ENCODE data around the gene LDHA. TPM values are rescaled to one million over a fixed set of nuclear protein-coding genes. Genes with fewer than 3 reads are reported as not detected.
A peak's percentile ranks its signal among the peaks of the same experiment; 100 is the strongest.

Gene LDHA
- polyA plus RNA-seq, 2 of the 4 experiments (the other 2 are of a cell fraction): 2,571 to 4,418 TPM

GRCh38 chr11:18416459-18416858 is 22.1 kb downstream of the LDHA start:
- FAIRE-seq (no peak), DNase-seq (ENCODE audit: low read depth in 1 of 2, low spot score in 1 of 2) (no peak), ATAC-seq (no peak)
- no peak overlapping the region for H3K4me2 ChIP-seq
- H3K4me1 ChIP-seq: 0 out of 3 replicates have a peak, but pooled peaks cover 6% of the 10 kb centered on the region
- no peaks in the 10 kb centered on the region for H3K9me3 ChIP-seq
- TF ChIP-seq ZNF302 (CRISPR knock-in tag; IDR thresholded peaks at IDR 0.05): no peak
- TF ChIP-seq RNF2 (IDR thresholded peaks at IDR 0.05; ENCODE audit: borderline replicate concordance, low read depth): no peak
- TF ChIP-seq E2F6 (IDR thresholded peaks at IDR 0.05; ENCODE audit: borderline replicate concordance, low read depth): no peak
- no peak for TF ChIP-seq EHF (CRISPR knock-in tag; IDR thresholded peaks at IDR 0.05)
- TF ChIP-seq MYC (IDR thresholded peaks at IDR 0.05; ENCODE audit: borderline replicate concordance, low read length): no peak
- no peak for TF ChIP-seq CHD4 (IDR thresholded peaks at IDR 0.05; ENCODE audit: borderline replicate concordance)
- no peak for TF ChIP-seq SMC3 (IDR thresholded peaks at IDR 0.05)
- no peak for TF ChIP-seq MAZ (IDR thresholded peaks at IDR 0.05; ENCODE audit: borderline replicate concordance, low read depth, low read length)
- TF ChIP-seq KDM5A (IDR thresholded peaks at IDR 0.05): no peak
- TF ChIP-seq NFE2L2 (conservative IDR thresholded peaks at IDR 0.05; ENCODE audit: low read length): no peak
- TF ChIP-seq RAD21 (conservative IDR thresholded peaks at IDR 0.05 in 1 of 2, IDR thresholded peaks at IDR 0.05 in 1 of 2): no peak
- no peak for TF ChIP-seq ZC3H11A (IDR thresholded peaks at IDR 0.05)
- TF ChIP-seq HOXB5 (CRISPR knock-in tag; IDR thresholded peaks at IDR 0.05): no peak
- no peak for TF ChIP-seq REST (IDR thresholded peaks at IDR 0.05)
- TF ChIP-seq POLR2AphosphoS2 (conservative IDR thresholded peaks at IDR 0.05; ENCODE audit: low read length): no peak
- TF ChIP-seq JUN (IDR thresholded peaks at IDR 0.05): no peak
- TF ChIP-seq MAX (IDR thresholded peaks at IDR 0.05): no peak
- no peak for TF ChIP-seq FOSB (CRISPR knock-in tag; IDR thresholded peaks at IDR 0.05)
- H3K4me3 ChIP-seq: no peak overlapping the region
- no peak overlapping the region for H3K27ac ChIP-seq
- CTCF ChIA-PET: no interaction called here
- POLR2A ChIA-PET: no interaction called here
- 85% methylated on average over 3 of the region's 3 CpGs for WGBS (ENCODE audit: missing lambda C conversion rate)

GRCh38 chr11:18419040-18419439 is 24.7 kb downstream of the LDHA start:
- ChIA-PET POLR2A (no interaction called here), CTCF (interaction anchor here (1.5 kb wide), 2 partner anchors 9 to 11 kb away, joined by 3 to 5 read pairs; no protein-coding TSS in a partner anchor)
- H3K27ac ChIP-seq: no peak overlapping the region
- H3K4me1 ChIP-seq: no peaks in the 10 kb centered on the region
- TF ChIP-seq HOXB13 (CRISPR knock-in tag; IDR thresholded peaks at IDR 0.05; ENCODE audit: low read depth): no peak
- TF ChIP-seq HOXB5 (CRISPR knock-in tag; IDR thresholded peaks at IDR 0.05): no peak
- no peak for ATAC-seq
- H3K9me3 ChIP-seq: no peaks in the 10 kb centered on the region
- 94% methylated on average over 2 of the region's 2 CpGs for WGBS (ENCODE audit: missing lambda C conversion rate)
- no peak for FAIRE-seq
- H3K4me2 ChIP-seq: no peak overlapping the region
- DNase-seq (ENCODE audit: low read depth in 1 of 2, low spot score in 1 of 2): no peak
- H3K4me3 ChIP-seq: no peak overlapping the region

GRCh38 chr11:18420067-18420466 is 25.7 kb downstream of the LDHA start:
- CTCF ChIA-PET: interaction anchor here (0.5 kb wide), 1 partner anchor 144 kb away, joined by 3 read pairs; no protein-coding TSS in a partner anchor
- H3K4me2 ChIP-seq: no peak overlapping the region
- TF ChIP-seq MAFK (IDR thresholded peaks at IDR 0.05; ENCODE audit: partially characterized antibody) (peak; percentile 45), ZFP36 (IDR thresholded peaks at IDR 0.05; ENCODE audit: borderline replicate concordance, partially characterized antibody) (no peak), GATA3 (IDR thresholded peaks at IDR 0.05; ENCODE audit: borderline replicate concordance) (no peak), HDAC2 (IDR thresholded peaks at IDR 0.05) (no peak), JUNB (IDR thresholded peaks at IDR 0.05) (no peak), ZSCAN20 (CRISPR knock-in tag; IDR thresholded peaks at IDR 0.05) (no peak), EHMT2 (IDR thresholded peaks at IDR 0.05; ENCODE audit: low read depth) (no peak)

More at GRCh38 chr11:18420067-18420466, 25.7 kb downstream of the LDHA start:
- Histone ChIP-seq H3K27ac (no peak overlapping the region; a peak in 1 of 6 replicates), H3K9me3 (no peaks in the 10 kb centered on the region), H3K4me1 (no peaks in the 10 kb centered on the region), H3K4me3 (no peak overlapping the region)
- 88% methylated on average over 2 of the region's 2 CpGs for WGBS (ENCODE audit: missing lambda C conversion rate)
- no peak for FAIRE-seq
- DNase-seq (ENCODE audit: low read depth in 1 of 2, low spot score in 1 of 2): no peak
- no peak for ATAC-seq
- POLR2A ChIA-PET: no interaction called here

All from A549 (cell line).